Measurements from ENCODE around the gene PIK3CA. TPM values are rescaled to one million over a fixed set of nuclear protein-coding genes. Genes with fewer than 3 reads are reported as not detected.

Gene PIK3CA
- total RNA-seq, 1 experiment from 2014 or later: 12.0 TPM

GRCh38 chr3:179172546-179172945 is 24.4 kb downstream of the PIK3CA start:
- Histone ChIP-seq H3K56ac (ENCODE audit: insufficient read length, low read depth, low read length) (no peak overlapping the region), H2BK20ac (ENCODE audit: low read depth, low read length, poor library complexity, severe bottlenecking) (no peak overlapping the region), H2BK15ac (ENCODE audit: low read depth, low read length) (no peak overlapping the region), H2BK120ac (ENCODE audit: low read depth, low read length, poor library complexity, severe bottlenecking) (no peak overlapping the region), H4K91ac (ENCODE audit: insufficient read length, low read depth, low read length) (no peak overlapping the region), H2AFZ (ENCODE audit: low read length) (no peak overlapping the region), H3K4ac (ENCODE audit: low read depth, low read length) (no peak overlapping the region), H4K20me1 (ENCODE audit: control insufficient read depth, insufficient read depth, insufficient read length) (no peaks in the 10 kb centered on the region), H3K79me2 (ENCODE audit: insufficient read depth, low read length) (no peaks in the 10 kb centered on the region; the same call in 1 of the 2 replicates), H2BK12ac (ENCODE audit: insufficient read length, low read depth, low read length) (no peak overlapping the region), H2BK5ac (ENCODE audit: insufficient read length, low read length) (no peak overlapping the region), H3K23me2 (ENCODE audit: insufficient read length, low read depth, low read length, poor library complexity, severe bottlenecking) (no peaks in the 10 kb centered on the region), H3K79me1 (ENCODE audit: insufficient read depth, low read depth, low read length, poor library complexity, severe bottlenecking) (peaks cover 5% of the 10 kb centered on the region), H4K5ac (ENCODE audit: insufficient read length, low read depth, low read length) (no peak overlapping the region), H3K14ac (ENCODE audit: insufficient read depth, low read length) (no peak overlapping the region), H3K23ac (ENCODE audit: insufficient read length, low read depth, low read length) (no peak overlapping the region), H3K9ac (ENCODE audit: extremely low read depth, insufficient read length, low read length) (no peak overlapping the region), H3K9me3 (ENCODE audit: control insufficient read depth, low read depth, low read length) (no peaks in the 10 kb centered on the region), H3K27me3 (ENCODE audit: insufficient read depth, low read length) (no peaks in the 10 kb centered on the region), H2AK5ac (ENCODE audit: insufficient read length, low read length) (no peak overlapping the region), H3K18ac (ENCODE audit: insufficient read length, low read depth, low read length) (no peak overlapping the region), H3K4me1 (ENCODE audit: insufficient read depth, low read length) (no peaks in the 10 kb centered on the region; the same call in 1 of the 2 replicates), H3K27ac (ENCODE audit: insufficient read length, low read depth, low read length) (no peak overlapping the region), H3K4me2 (ENCODE audit: insufficient read depth, insufficient read length, low read length) (no peak overlapping the region), H4K8ac (replicated peaks; ENCODE audit: insufficient read length, low read depth, low read length) (no peak overlapping the region), H3T11ph (ENCODE audit: low read length) (no peak overlapping the region)
- H3K9me3 Mint-ChIP-seq: peaks cover 0 to 6% of the 10 kb centered on the region in 2 experiments; a peak in 1 of 5 replicates
- DNase-seq: no peak
- peaks cover 0 to 9% (median 0%) of the 10 kb centered on the region in 3 experiments; a peak in 2 of 7 replicates for H3K36me3 Mint-ChIP-seq (ENCODE audit: insufficient read depth in 1 of 3, low read depth in 3 of 3)
- peaks cover 21 to 28% of the 10 kb centered on the region in 2 experiments for H3K4me1 Mint-ChIP-seq
- no peak overlapping the region for H3K4me3 Mint-ChIP-seq
- no peak overlapping the region for H3K27ac Mint-ChIP-seq
- no peak for TF ChIP-seq CTCF (conservative IDR thresholded peaks at IDR 0.05)
- H3K27me3 Mint-ChIP-seq (ENCODE audit: low read depth): no peaks in the 10 kb centered on the region

Measured in H9 (cell line).